ENCODE data around the gene OR4X1. TPM values are rescaled to one million over a fixed set of nuclear protein-coding genes. Genes with fewer than 3 reads are reported as not detected.
"Not testable (repeated sequence)": the region's sequence is repeated elsewhere in the genome, so short reads cannot be mapped to it uniquely, and the experiment has no call there.

Gene OR4X1, protein sequence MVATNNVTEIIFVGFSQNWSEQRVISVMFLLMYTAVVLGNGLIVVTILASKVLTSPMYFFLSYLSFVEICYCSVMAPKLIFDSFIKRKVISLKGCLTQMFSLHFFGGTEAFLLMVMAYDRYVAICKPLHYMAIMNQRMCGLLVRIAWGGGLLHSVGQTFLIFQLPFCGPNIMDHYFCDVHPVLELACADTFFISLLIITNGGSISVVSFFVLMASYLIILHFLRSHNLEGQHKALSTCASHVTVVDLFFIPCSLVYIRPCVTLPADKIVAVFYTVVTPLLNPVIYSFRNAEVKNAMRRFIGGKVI
- not detected for total RNA-seq

DNA sequence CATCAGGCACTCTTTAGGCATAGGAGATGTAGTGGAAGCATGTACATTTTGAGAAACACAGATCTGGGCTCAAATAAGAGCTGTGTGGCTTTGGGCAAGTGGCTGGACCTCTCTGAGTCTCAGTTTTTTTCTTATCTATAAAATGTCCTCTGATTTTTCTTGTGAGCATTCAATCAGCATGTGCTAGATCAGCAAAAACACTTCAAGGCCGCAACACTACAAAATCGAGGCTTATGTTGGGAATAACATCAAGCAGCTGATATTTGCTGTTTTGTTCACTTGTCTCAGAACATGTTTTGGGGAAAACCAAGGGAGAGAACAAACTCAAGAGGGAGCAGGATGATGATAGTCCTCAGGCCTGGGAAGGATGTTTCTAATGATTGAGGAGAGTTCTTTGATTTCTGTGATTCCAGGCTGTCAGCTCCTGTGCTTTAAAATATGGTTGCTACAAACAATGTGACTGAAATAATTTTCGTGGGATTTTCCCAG is at the start of gene OR4X1:
OR4X1 (plus strand) TSS at position 439 of the 489 bp plus-strand sequence; CDS start at position 439, 0 bp downstream.
- H3K27me3 Mint-ChIP-seq (ENCODE audit: low read depth), result no peaks in the 10 kb centered on the region
- no peak for ATAC-seq
- H3K27ac Mint-ChIP-seq, result no peak within 1 kb of the TSS
- H3K36me3 Mint-ChIP-seq (ENCODE audit: low read depth), result no peaks in the 10 kb centered on the region
- H3K9me3 Mint-ChIP-seq (ENCODE audit: insufficient read depth), result no peaks in the 10 kb centered on the region
- ChIA-PET CTCF (interaction anchor here (1.4 kb wide), 1 partner anchor 45 kb away, joined by 3 read pairs; no protein-coding TSS in a partner anchor), POLR2A (no interaction called here)
- H3K4me3 Mint-ChIP-seq, result no peak within 1 kb of the TSS
- no peaks in the 10 kb centered on the region for H3K4me1 Mint-ChIP-seq (ENCODE audit: low read depth)
- DNase-seq, result no peak

DNA sequence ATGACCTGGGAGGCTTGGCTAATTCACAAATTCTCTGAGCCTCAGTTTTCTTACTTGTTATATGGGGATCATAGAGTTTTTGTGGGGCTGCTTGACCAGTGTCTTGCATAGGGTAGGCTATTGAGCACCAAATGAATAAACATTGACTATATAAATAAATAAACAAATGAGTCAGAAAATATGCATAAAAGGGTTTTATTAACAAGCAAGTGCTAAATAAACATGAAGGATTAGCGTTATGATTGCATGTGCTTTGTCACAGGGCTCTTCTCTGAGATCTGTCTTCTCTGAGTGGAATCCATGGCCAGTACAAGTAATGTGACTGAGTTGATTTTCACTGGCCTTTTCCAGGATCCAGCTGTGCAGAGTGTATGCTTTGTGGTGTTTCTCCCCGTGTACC is 47.2 kb upstream of the OR4X1 start, which contains the start of gene OR4B1:
OR4B1 (plus strand) TSS at position 301 of the 400 bp plus-strand sequence; CDS start at position 301, 0 bp downstream.
- CTCF ChIA-PET, result no interaction called here
- Mint-ChIP-seq H3K36me3 (ENCODE audit: low read depth) (no peaks in the 10 kb centered on the region), H3K4me1 (ENCODE audit: low read depth) (no peaks in the 10 kb centered on the region), H3K4me3 (no peak within 1 kb of the TSS), H3K9me3 (ENCODE audit: insufficient read depth) (no peaks in the 10 kb centered on the region), H3K27ac (no peak within 1 kb of the TSS), H3K27me3 (ENCODE audit: low read depth) (peaks cover 2% of the 10 kb centered on the region)
- DNase-seq, result no peak
- ATAC-seq, result no peak
- POLR2A ChIA-PET, result no interaction called here

- no peak for DNase-seq
- Mint-ChIP-seq H3K9me3 (ENCODE audit: insufficient read depth) (no peaks in the 10 kb centered on the region), H3K27me3 (ENCODE audit: low read depth) (no peaks in the 10 kb centered on the region), H3K4me3 (no peak overlapping the region), H3K36me3 (ENCODE audit: low read depth) (no peaks in the 10 kb centered on the region), H3K27ac (no peak overlapping the region), H3K4me1 (ENCODE audit: low read depth) (no peaks in the 10 kb centered on the region)
- POLR2A ChIA-PET, result no interaction called here
- no peak for ATAC-seq
- CTCF ChIA-PET, result no interaction called here
Observed at GRCh38 chr11:48228761-48229160, 34.9 kb upstream of the OR4X1 start.

DNA sequence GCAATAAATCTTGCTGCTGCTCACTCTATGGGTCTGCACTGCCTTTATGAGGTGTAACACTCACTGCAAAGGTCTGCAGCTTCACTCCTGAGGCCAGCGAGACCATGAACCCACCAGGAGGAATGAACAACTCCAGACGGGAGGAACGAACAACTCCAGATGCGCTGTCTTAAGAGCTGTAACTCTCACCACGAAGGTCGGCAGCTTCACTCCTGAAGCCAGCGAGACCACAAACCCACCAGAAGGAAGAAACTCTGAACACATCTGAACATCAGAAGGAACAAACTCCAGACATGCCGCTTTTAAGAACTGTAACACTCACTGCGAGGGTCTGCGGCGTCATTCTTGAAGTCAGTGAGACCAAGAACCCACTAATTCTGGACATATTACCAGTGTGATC is 33.6 kb upstream of the OR4X1 start:
- H3K4me1 Mint-ChIP-seq (ENCODE audit: low read depth); CTCF ChIA-PET; ATAC-seq; POLR2A ChIA-PET; H3K27ac Mint-ChIP-seq; DNase-seq; H3K4me3 Mint-ChIP-seq; H3K27me3 Mint-ChIP-seq (ENCODE audit: low read depth); H3K36me3 Mint-ChIP-seq (ENCODE audit: low read depth); H3K9me3 Mint-ChIP-seq (ENCODE audit: insufficient read depth): not testable (repeated sequence)

- no peaks in the 10 kb centered on the region for H3K9me3 Mint-ChIP-seq (ENCODE audit: insufficient read depth)
- H3K36me3 Mint-ChIP-seq (ENCODE audit: low read depth), result no peaks in the 10 kb centered on the region
- no peak overlapping the region for H3K27ac Mint-ChIP-seq
- ATAC-seq (no peak), DNase-seq (no peak)
- H3K27me3 Mint-ChIP-seq (ENCODE audit: low read depth), result peaks cover 7% of the 10 kb centered on the region
- H3K4me1 Mint-ChIP-seq (ENCODE audit: low read depth), result no peaks in the 10 kb centered on the region
- H3K4me3 Mint-ChIP-seq, result no peak overlapping the region
- ChIA-PET CTCF (no interaction called here), POLR2A (no interaction called here)
Observed at GRCh38 chr11:48237727-48238126, 25.9 kb upstream of the OR4X1 start.

- no peaks in the 10 kb centered on the region for H3K9me3 Mint-ChIP-seq (ENCODE audit: insufficient read depth)
Observed at GRCh38 chr11:48242501-48242900, 21.2 kb upstream of the OR4X1 start.

DNA sequence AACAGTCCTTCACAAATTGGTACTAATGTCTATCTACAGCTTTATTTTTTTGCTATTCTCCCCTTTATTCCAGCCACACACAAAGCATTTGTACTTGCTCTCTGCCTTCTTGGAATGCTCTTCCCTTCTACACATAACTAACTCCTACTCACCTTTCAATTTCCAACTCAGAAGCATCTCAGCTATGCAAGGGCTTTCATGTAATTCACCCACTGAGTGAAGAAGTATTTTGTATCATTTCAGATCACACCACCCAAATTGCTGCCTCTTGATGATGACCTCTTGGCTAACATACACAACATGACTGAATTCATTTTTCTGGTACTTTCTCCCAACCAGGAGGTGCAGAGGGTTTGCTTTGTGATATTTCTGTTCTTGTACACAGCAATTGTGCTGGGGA is 18.9 kb upstream of the OR4X1 start, which contains the start of gene OR4X2:
OR4X2 (plus strand) TSS at position 301 of the 400 bp plus-strand sequence; CDS start at position 301, 0 bp downstream.
- Mint-ChIP-seq H3K36me3 (ENCODE audit: low read depth) (no peaks in the 10 kb centered on the region), H3K4me3 (no peak within 1 kb of the TSS), H3K27ac (no peak within 1 kb of the TSS), H3K4me1 (ENCODE audit: low read depth) (no peaks in the 10 kb centered on the region), H3K27me3 (ENCODE audit: low read depth) (peaks cover 2% of the 10 kb centered on the region), H3K9me3 (ENCODE audit: insufficient read depth) (peaks cover 4% of the 10 kb centered on the region)
- POLR2A ChIA-PET, result no interaction called here
- ATAC-seq (no peak), DNase-seq (no peak)
- CTCF ChIA-PET, result no interaction called here

More at GRCh38 chr11:48242501-48242900, 21.2 kb upstream of the OR4X1 start:
- DNase-seq (no peak), ATAC-seq (no peak)
- Mint-ChIP-seq H3K27me3 (ENCODE audit: low read depth) (peaks cover 5% of the 10 kb centered on the region), H3K36me3 (ENCODE audit: low read depth) (no peaks in the 10 kb centered on the region), H3K4me3 (no peak overlapping the region), H3K27ac (no peak overlapping the region), H3K4me1 (ENCODE audit: low read depth) (no peaks in the 10 kb centered on the region)
- ChIA-PET POLR2A (no interaction called here), CTCF (no interaction called here)

DNA sequence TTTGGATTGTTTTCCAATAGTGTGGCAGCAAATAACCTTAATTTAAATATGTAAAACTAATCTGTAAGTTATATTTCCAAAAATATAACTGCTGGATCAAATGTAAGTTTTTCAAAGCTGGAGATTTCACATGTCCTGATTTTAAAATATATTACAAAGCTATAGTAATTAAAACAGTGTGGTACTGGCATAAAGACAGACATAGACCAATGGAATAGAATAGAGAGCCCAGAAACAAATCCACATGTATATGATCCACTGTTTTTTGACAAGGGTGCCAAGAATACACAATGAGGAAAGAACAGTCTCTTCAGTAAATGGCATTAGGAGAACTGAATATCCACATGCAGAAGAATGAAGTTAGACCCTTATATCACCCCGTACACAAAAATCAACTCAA is 14.8 kb upstream of the OR4X1 start:
- ATAC-seq (no peak), DNase-seq (no peak)
- Mint-ChIP-seq H3K4me1 (ENCODE audit: low read depth) (no peaks in the 10 kb centered on the region), H3K4me3 (no peak overlapping the region), H3K27me3 (ENCODE audit: low read depth) (peaks cover 15% of the 10 kb centered on the region), H3K27ac (no peak overlapping the region), H3K36me3 (ENCODE audit: low read depth) (no peaks in the 10 kb centered on the region), H3K9me3 (ENCODE audit: insufficient read depth) (peaks cover 4% of the 10 kb centered on the region)
- CTCF ChIA-PET, result no interaction called here
- POLR2A ChIA-PET, result no interaction called here

DNA sequence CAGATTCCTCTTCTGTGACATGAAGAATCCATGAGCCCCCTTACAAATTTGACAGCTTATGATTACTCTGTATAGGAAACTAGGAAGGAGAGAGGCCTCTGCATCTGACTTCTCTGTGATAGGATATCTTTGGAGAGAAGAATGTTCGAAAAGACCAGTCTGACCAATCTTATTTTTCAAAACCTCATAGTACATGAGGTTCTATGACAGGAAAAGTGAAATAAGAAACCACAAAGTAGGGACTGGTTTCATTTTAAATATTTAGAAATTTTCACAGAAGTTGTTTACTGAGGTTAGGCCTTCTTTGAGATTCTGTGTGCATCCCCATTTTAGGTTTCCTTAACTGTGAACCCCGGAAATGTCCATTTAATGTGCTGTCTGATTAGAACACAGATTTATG is 2.1 kb upstream of the OR4X1 start:
- CTCF ChIA-PET, result no interaction called here
- no peaks in the 10 kb centered on the region for H3K27me3 Mint-ChIP-seq (ENCODE audit: low read depth)
- DNase-seq (no peak), ATAC-seq (no peak)
- H3K27ac Mint-ChIP-seq, result no peak overlapping the region
- H3K4me3 Mint-ChIP-seq, result no peak overlapping the region
- H3K9me3 Mint-ChIP-seq (ENCODE audit: insufficient read depth), result no peaks in the 10 kb centered on the region
- no peaks in the 10 kb centered on the region for H3K4me1 Mint-ChIP-seq (ENCODE audit: low read depth)
- POLR2A ChIA-PET, result no interaction called here
- no peaks in the 10 kb centered on the region for H3K36me3 Mint-ChIP-seq (ENCODE audit: low read depth)

GRCh38 chr11:48270621-48271020 is 7.0 kb downstream of the OR4X1 start:
- DNase-seq, result no peak
- Mint-ChIP-seq H3K27ac (no peak overlapping the region), H3K4me3 (no peak overlapping the region), H3K9me3 (ENCODE audit: insufficient read depth) (no peaks in the 10 kb centered on the region), H3K36me3 (ENCODE audit: low read depth) (no peaks in the 10 kb centered on the region), H3K27me3 (ENCODE audit: low read depth) (peaks cover 2% of the 10 kb centered on the region), H3K4me1 (ENCODE audit: low read depth) (no peaks in the 10 kb centered on the region)
- ChIA-PET CTCF (no interaction called here), POLR2A (no interaction called here)
- ATAC-seq, result no peak

DNA sequence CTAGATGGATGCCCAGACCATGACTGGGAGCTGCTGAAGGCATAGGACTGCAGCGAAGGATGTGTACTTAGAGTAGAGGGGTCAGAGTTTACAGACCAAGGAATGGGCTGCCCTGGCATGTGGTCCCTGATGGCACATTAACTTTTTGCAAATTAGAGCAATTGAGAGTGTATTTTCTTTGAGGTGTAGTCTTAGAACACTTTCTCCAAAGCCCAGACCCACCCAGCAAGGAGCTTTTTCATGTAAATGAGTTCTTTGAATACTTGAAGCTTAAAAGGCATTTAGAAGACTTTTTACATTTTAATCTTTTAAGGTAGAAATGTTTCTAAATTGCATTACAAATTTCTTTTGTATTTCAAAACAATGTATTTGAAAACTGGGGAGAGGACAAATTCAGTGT is 8.9 kb downstream of the OR4X1 start:
- H3K9me3 Mint-ChIP-seq (ENCODE audit: insufficient read depth), result no peaks in the 10 kb centered on the region
- H3K4me1 Mint-ChIP-seq (ENCODE audit: low read depth), result no peaks in the 10 kb centered on the region
- no peaks in the 10 kb centered on the region for H3K36me3 Mint-ChIP-seq (ENCODE audit: low read depth)
- POLR2A ChIA-PET, result no interaction called here
- DNase-seq, result no peak
- no peak for ATAC-seq
- no peak overlapping the region for H3K4me3 Mint-ChIP-seq
- no peak overlapping the region for H3K27ac Mint-ChIP-seq
- peaks cover 2% of the 10 kb centered on the region for H3K27me3 Mint-ChIP-seq (ENCODE audit: low read depth)
- CTCF ChIA-PET, result no interaction called here

- DNase-seq, result no peak
- POLR2A ChIA-PET, result no interaction called here
- Mint-ChIP-seq H3K9me3 (ENCODE audit: insufficient read depth) (no peaks in the 10 kb centered on the region), H3K4me3 (no peak within 1 kb of the TSS), H3K27ac (no peak within 1 kb of the TSS), H3K4me1 (ENCODE audit: low read depth) (no peaks in the 10 kb centered on the region), H3K27me3 (ENCODE audit: low read depth) (no peaks in the 10 kb centered on the region), H3K36me3 (ENCODE audit: low read depth) (no peaks in the 10 kb centered on the region)
- no peak for ATAC-seq
- CTCF ChIA-PET, result no interaction called here
Observed at GRCh38 chr11:48305923-48306322, 42.3 kb downstream of the OR4X1 start, which contains the start of gene OR4S1. Gene OR4S1 (plus strand): TSS chr11:48306223. CDS start chr11:48306223, 0 bp downstream.

Data from activated CD8-positive, alpha-beta T cell treated with anti-CD3 and anti-CD28 coated beads, Interleukin-2, amount 10 ng/mL, durations not matched to agents 7 days and 5 days (primary cell).